A673 (cell line): Measurements from ENCODE around the gene FUT4. TPM values are rescaled to one million over a fixed set of nuclear protein-coding genes. Genes with fewer than 3 reads are reported as not detected.

Experiments used
- BruUV-seq: library from RNA; stranded (reverse); fragments of 400-500 nt; replicated peaks from 2 replicates; lab custom pipeline; 2021; lab: Mats Ljungman, UMichigan
- CTCF ChIA-PET: fragments of 300-600 bp; sonication (Branson Sonifier 250); formaldehyde crosslinking; loops from one replicate; lab custom pipeline; 2022; ENCODE audit warnings: antibody characterized with exemption; lab: Charles Lee
- POLR2A ChIA-PET: fragments of 300-600 bp; sonication (Branson Sonifier 250); formaldehyde crosslinking; loops from one replicate; lab custom pipeline; 2022; ENCODE audit warnings: antibody characterized with exemption; ENCODE audit not compliant: low non-redundant PET; lab: Charles Lee
- DNase-seq: peaks from one replicate; pipeline ENCODE4 v3.0.0-alpha.2; 2015; ENCODE audit warnings: low spot score
- H3K27ac ChIP-seq: fragments of 200-600 bp; sonication (generic); 2 replicates; pipeline ENCODE4 v1.5.1; 2016; ENCODE audit warnings: mixed run types, low read depth, mild to moderate bottlenecking, mixed read lengths, antibody characterized with exemption, low read length; ENCODE audit not compliant: poor library complexity, severe bottlenecking
- H3K27me3 ChIP-seq: fragments of 200-600 bp; sonication (generic); replicated peaks from 2 replicates; pipeline ENCODE4 v1.6.1; 2017; ENCODE audit warnings: mixed run types, low read depth, mild to moderate bottlenecking, mixed read lengths, antibody characterized with exemption, low read length; ENCODE audit not compliant: insufficient read depth, poor library complexity
- H3K36me3 ChIP-seq: fragments of 200-600 bp; sonication (generic); 2 replicates; pipeline ENCODE4 v1.6.1; 2016; ENCODE audit warnings: mixed run types, mild to moderate bottlenecking, mixed read lengths, antibody characterized with exemption, low read length; ENCODE audit not compliant: insufficient read depth, poor library complexity, severe bottlenecking
- H3K4me1 ChIP-seq: fragments of 200-600 bp; sonication (generic); 2 replicates; pipeline ENCODE4 v1.6.1; 2017; ENCODE audit warnings: mixed run types, mild to moderate bottlenecking, mixed read lengths, antibody characterized with exemption, low read length; ENCODE audit not compliant: insufficient read depth, poor library complexity, severe bottlenecking
- H3K4me3 ChIP-seq: fragments of 200-600 bp; sonication (generic); 2 replicates; pipeline ENCODE4 v1.5.1; 2016; ENCODE audit warnings: low read depth, mixed run types, mild to moderate bottlenecking, mixed read lengths, low read length; ENCODE audit not compliant: poor library complexity, severe bottlenecking
- H3K9me3 ChIP-seq: fragments of 200-600 bp; sonication (generic); 2 replicates; pipeline ENCODE4 v1.6.1; 2016; ENCODE audit warnings: mixed run types, low read depth, mild to moderate bottlenecking, mixed read lengths, antibody characterized with exemption, low read length; ENCODE audit not compliant: poor library complexity, severe bottlenecking
- EZH2 ChIP-seq: fragments of 200-600 bp; sonication (generic); IDR thresholded peaks from 2 replicates; pipeline ENCODE4 v1.6.1; 2017; ENCODE audit warnings: borderline replicate concordance, low read depth, mild to moderate bottlenecking, mixed read lengths, antibody characterized with exemption, low read length; ENCODE audit not compliant: poor library complexity, severe bottlenecking
- intact Hi-C: fragments of 100-400 bp; cut with micrococcal nuclease; formaldehyde crosslinking; loops from one replicate; pipeline ENCODE4 v1.10.0; 2022; ENCODE audit not compliant: unreplicated experiment
- total RNA-seq: library from RNA; stranded (reverse); gene quantifications from 2 replicates; pipeline ENCODE4 v1.2.3, GENCODE V29; 2021
- TF ChIP-seq, protein P1 (sequence below): fragments of 300-800, 200-600 bp; sonication (generic); conservative IDR thresholded peaks from 2 replicates; pipeline ENCODE4 v1.5.1; 2017; ENCODE audit warnings: low read depth, mild to moderate bottlenecking, antibody characterized with exemption, low read length, moderate library complexity, mixed read lengths

FUT4 gene
- total RNA-seq, 1 experiment from 2014 or later: 7.7 TPM

- no peak overlapping the region for H3K4me3 ChIP-seq
- H3K36me3 ChIP-seq: no peaks in the 10 kb centered on the region
- H3K27me3 ChIP-seq: no peaks in the 10 kb centered on the region
- H3K27ac ChIP-seq: no peak overlapping the region
- ChIA-PET CTCF (no interaction called here), POLR2A (no interaction called here)
- H3K9me3 ChIP-seq: no peaks in the 10 kb centered on the region
- no TSS peak for BruUV-seq
- TF ChIP-seq EZH2: no peak
- TF ChIP-seq, protein P1, sequence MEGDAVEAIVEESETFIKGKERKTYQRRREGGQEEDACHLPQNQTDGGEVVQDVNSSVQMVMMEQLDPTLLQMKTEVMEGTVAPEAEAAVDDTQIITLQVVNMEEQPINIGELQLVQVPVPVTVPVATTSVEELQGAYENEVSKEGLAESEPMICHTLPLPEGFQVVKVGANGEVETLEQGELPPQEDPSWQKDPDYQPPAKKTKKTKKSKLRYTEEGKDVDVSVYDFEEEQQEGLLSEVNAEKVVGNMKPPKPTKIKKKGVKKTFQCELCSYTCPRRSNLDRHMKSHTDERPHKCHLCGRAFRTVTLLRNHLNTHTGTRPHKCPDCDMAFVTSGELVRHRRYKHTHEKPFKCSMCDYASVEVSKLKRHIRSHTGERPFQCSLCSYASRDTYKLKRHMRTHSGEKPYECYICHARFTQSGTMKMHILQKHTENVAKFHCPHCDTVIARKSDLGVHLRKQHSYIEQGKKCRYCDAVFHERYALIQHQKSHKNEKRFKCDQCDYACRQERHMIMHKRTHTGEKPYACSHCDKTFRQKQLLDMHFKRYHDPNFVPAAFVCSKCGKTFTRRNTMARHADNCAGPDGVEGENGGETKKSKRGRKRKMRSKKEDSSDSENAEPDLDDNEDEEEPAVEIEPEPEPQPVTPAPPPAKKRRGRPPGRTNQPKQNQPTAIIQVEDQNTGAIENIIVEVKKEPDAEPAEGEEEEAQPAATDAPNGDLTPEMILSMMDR: no peak
- intact Hi-C loops: no loop called here
- DNase-seq: no peak
- H3K4me1 ChIP-seq: no peaks in the 10 kb centered on the region
Observed at GRCh38 chr11:94574193-94574961, 30.7 kb downstream of the FUT4 start.

DNA sequence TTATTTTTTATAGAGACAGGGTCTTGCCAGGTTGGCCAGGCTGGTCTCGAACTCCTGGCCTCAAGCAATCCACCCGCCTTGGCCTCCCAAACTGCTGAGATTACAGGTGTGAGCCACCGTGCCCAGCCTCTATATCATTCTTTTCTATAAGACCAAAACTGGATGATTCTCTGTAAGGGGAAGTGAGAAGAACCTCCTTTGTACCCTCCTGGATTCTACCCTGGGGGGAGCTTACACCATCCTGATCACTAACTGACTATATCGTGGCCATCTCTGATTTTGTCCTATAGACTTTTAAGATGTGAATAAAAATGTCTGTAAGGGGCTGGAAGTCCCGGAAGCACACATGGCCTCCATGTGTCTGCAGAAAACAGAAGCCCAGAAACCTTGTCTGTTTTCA lies 32.6 kb downstream of the FUT4 start:
- intact Hi-C loops: no loop called here
- Histone ChIP-seq H3K4me3 (no peak overlapping the region), H3K4me1 (no peaks in the 10 kb centered on the region), H3K27ac (no peak overlapping the region), H3K36me3 (no peaks in the 10 kb centered on the region), H3K27me3 (no peaks in the 10 kb centered on the region), H3K9me3 (no peaks in the 10 kb centered on the region)
- CTCF ChIA-PET: no interaction called here
- POLR2A ChIA-PET: no interaction called here
- no TSS peak for BruUV-seq
- DNase-seq: no peak
- TF ChIP-seq, protein P1: no peak
- no peak for TF ChIP-seq EZH2

- ChIA-PET POLR2A (no interaction called here), CTCF (no interaction called here)
- H3K4me3 ChIP-seq: no peak overlapping the region
- H3K27ac ChIP-seq: no peak overlapping the region
- no peaks in the 10 kb centered on the region for H3K36me3 ChIP-seq
- no peaks in the 10 kb centered on the region for H3K9me3 ChIP-seq
- BruUV-seq: no TSS peak
- intact Hi-C loops: no loop called here
- TF ChIP-seq, protein P1: no peak
- no peak for TF ChIP-seq EZH2
- no peaks in the 10 kb centered on the region for H3K4me1 ChIP-seq
- DNase-seq: no peak
- no peaks in the 10 kb centered on the region for H3K27me3 ChIP-seq
Observed at GRCh38 chr11:94577841-94578240, 34.1 kb downstream of the FUT4 start.
